ENCODE data around the gene CEP20.

The CEP20 gene

DNA sequence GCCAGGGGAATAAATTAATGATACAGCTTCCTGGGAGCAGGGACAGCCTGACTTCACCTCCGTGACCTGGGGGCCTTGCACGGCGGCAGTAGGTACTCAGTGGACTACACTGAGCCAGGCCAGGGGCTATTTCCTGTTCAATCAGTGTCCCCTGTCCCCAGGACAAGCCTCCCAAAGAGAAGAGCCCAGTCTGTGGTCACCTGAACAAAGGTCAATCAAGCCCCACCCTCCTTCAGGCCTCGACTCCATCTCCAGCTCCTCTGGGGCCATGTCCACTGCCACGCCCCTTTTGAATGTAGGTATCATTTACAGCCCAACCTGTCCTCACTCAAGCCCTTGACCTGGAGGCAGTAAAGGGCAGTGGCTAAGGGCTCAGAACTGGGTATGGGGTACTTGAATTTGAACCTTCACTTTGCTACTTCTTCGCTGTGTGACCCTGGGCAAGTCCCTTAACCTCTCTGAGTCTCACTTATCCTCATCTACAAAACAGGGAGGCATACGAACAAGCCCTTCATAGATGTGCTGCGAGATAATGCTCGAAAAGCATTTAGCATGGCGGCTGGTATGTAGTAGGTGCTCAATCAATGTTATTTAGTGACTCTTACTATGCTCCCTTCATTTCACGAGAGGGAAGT is 60.6 kb downstream of the CEP20 start:
- no peak for DNase-seq

- DNase-seq = no peak
Observed at GRCh38 chr16:15827299-15827698, 61.1 kb downstream of the CEP20 start.

- DNase-seq = no peak
Observed at GRCh38 chr16:15825750-15826305, 62.6 kb downstream of the CEP20 start.

DNA sequence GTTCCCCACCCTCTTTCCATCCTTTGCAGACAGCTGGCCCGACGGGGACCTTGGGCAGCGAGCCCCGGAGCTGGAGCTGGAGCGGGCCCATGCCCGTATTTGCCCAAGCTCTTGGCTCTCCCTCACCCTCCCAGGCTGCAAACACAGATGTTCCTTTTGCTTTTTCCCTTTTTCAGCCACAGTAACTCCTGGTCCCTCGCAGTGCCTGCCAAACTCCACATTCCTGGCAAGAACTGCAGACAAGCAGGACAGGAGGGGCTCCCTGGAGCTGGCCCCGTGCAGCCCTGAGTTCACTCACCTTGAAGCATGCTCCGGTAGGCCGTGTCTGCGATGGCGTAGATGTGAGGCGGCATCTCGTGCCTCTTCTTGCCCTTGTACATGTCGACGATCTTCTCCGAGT is 65.4 kb downstream of the CEP20 start:
- no peak for DNase-seq

- DNase-seq = no peak
Observed at GRCh38 chr16:15820837-15821236, 67.6 kb downstream of the CEP20 start.

- DNase-seq = no peak
Observed at GRCh38 chr16:15819046-15819445, 69.4 kb downstream of the CEP20 start.

- no peak for DNase-seq
Observed at GRCh38 chr16:15817446-15817845, 71.0 kb downstream of the CEP20 start.

- no peak for DNase-seq
Observed at GRCh38 chr16:15816228-15816627, 72.2 kb downstream of the CEP20 start.
